IMR-90 (cell line): Measurements from ENCODE around the gene PAXIP1. TPM values are rescaled to one million over a fixed set of nuclear protein-coding genes. Genes with fewer than 3 reads are reported as not detected.

Experiments
- ATAC-seq: fragments of 200-7000 bp; cut with Tn5 transposase; 2 replicates; pipeline ENCODE4 v1.9.1; 2020; ENCODE audit warnings: low read depth, mild to moderate bottlenecking, moderate library complexity
- BruUV-seq: library from RNA; stranded (reverse); fragments of 400-500 nt; replicated peaks from 2 replicates; lab custom pipeline; 2021; lab: Mats Ljungman, UMichigan
- CTCF ChIA-PET: fragments of 300-600 bp; formaldehyde crosslinking; extraction: SDS; loops from one replicate; lab custom pipeline; 2021; ENCODE audit warnings: antibody characterized with exemption; lab: Yijun Ruan, JAX
- POLR2A ChIA-PET: fragments of 300-600 bp; sonication (Branson Sonifier 250); formaldehyde crosslinking; loops from one replicate; lab custom pipeline; 2022; ENCODE audit warnings: antibody characterized with exemption; ENCODE audit not compliant: unreplicated experiment; lab: Charles Lee
- DNase-seq: peaks from one replicate; pipeline ENCODE4 v3.0.0; 2013
- H2AFZ ChIP-seq: replicated peaks from 2 replicates; pipeline ENCODE3; 2013; ENCODE audit warnings: low read length, mild to moderate bottlenecking; ENCODE audit not compliant: poor library complexity
- H2AK5ac ChIP-seq: 2 replicates; pipeline ENCODE4 v1.6.1; 2013; ENCODE audit warnings: low read depth, low read length, inconsistent platforms
- H2AK9ac ChIP-seq: replicated peaks from 2 replicates; pipeline ENCODE3; 2013; ENCODE audit warnings: mild to moderate bottlenecking, low read depth, low read length, moderate library complexity; ENCODE audit not compliant: poor library complexity
- H2BK120ac ChIP-seq: 2 replicates; pipeline ENCODE4 v1.6.1; 2013; ENCODE audit warnings: low read depth, low read length, inconsistent platforms
- H2BK15ac ChIP-seq: 3 replicates; pipeline ENCODE4 v1.6.1; 2013; ENCODE audit warnings: low read depth, low read length, inconsistent platforms
- H2BK20ac ChIP-seq: 2 replicates; pipeline ENCODE4 v1.6.1; 2013; ENCODE audit warnings: low read depth, mild to moderate bottlenecking, inconsistent platforms, low read length, moderate library complexity
- H2BK5ac ChIP-seq: 2 replicates; pipeline ENCODE4 v1.6.1; 2013; ENCODE audit warnings: mild to moderate bottlenecking, low read depth, low read length, inconsistent platforms; ENCODE audit not compliant: poor library complexity, severe bottlenecking
- H3K14ac ChIP-seq: replicated peaks from 2 replicates; pipeline ENCODE4 v1.6.1; 2013; ENCODE audit warnings: low read depth, low read length, inconsistent platforms
- H3K18ac ChIP-seq: 2 replicates; pipeline ENCODE4 v1.6.1; 2013; ENCODE audit warnings: low read depth, low read length, control low read depth
- H3K23ac ChIP-seq: 2 replicates; pipeline ENCODE4 v1.6.1; 2013; ENCODE audit warnings: low read depth, low read length, inconsistent platforms
- H3K27ac ChIP-seq: 2 replicates; pipeline ENCODE4 v1.5.1; 2013; ENCODE audit warnings: mild to moderate bottlenecking, control low read depth, low read length; ENCODE audit not compliant: insufficient read depth
- H3K27me3 ChIP-seq: 2 replicates; pipeline ENCODE4 v1.6.1; 2013; ENCODE audit warnings: low read length; ENCODE audit not compliant: control insufficient read depth, insufficient read depth
- H3K36me3 ChIP-seq: 2 replicates; pipeline ENCODE4 v1.6.1; 2013; ENCODE audit warnings: low read length, mixed read lengths; ENCODE audit not compliant: control insufficient read depth, insufficient read depth
- H3K4ac ChIP-seq: 2 replicates; pipeline ENCODE4 v1.6.1; 2013; ENCODE audit warnings: low read depth, low read length, inconsistent platforms
- H3K4me1 ChIP-seq: 2 replicates; pipeline ENCODE4 v1.6.1; 2013; ENCODE audit warnings: low read length, mixed read lengths; ENCODE audit not compliant: control insufficient read depth, insufficient read depth
- H3K4me2 ChIP-seq: 2 replicates; pipeline ENCODE4 v1.6.1; 2013; ENCODE audit warnings: low read depth, mild to moderate bottlenecking, control low read depth, low read length, moderate library complexity
- H3K4me3 ChIP-seq: 2 replicates; pipeline ENCODE4 v1.5.1; 2013; ENCODE audit warnings: low read depth, mild to moderate bottlenecking, control low read depth, low read length, moderate library complexity; ENCODE audit not compliant: insufficient read depth
- H3K56ac ChIP-seq: 2 replicates; pipeline ENCODE4 v1.6.1; 2013; ENCODE audit warnings: low read length, inconsistent platforms; ENCODE audit not compliant: insufficient read depth; ENCODE audit errors: extremely low read depth
- H3K79me1 ChIP-seq, 2 experiments: 2 replicates each; pipeline ENCODE4 v1.6.1; 2013; ENCODE audit warnings: low read length in 2 of 2, inconsistent platforms in 1 of 2, low read depth in 1 of 2
- H3K9ac ChIP-seq: 2 replicates; pipeline ENCODE4 v1.6.1; 2013; ENCODE audit warnings: low read depth, low read length, control low read depth
- H3K9me1 ChIP-seq: 2 replicates; pipeline ENCODE4 v1.6.1; 2013; ENCODE audit warnings: low read length, inconsistent platforms; ENCODE audit not compliant: insufficient read depth
- H3K9me3 ChIP-seq: 2 replicates; pipeline ENCODE4 v1.6.1; 2013; ENCODE audit warnings: low read length; ENCODE audit not compliant: control insufficient read depth, insufficient read depth
- H4K20me1 ChIP-seq: 2 replicates; pipeline ENCODE4 v1.6.1; 2013; ENCODE audit warnings: low read length, inconsistent platforms; ENCODE audit not compliant: insufficient read depth
- H4K5ac ChIP-seq: 2 replicates; pipeline ENCODE4 v1.6.1; 2013; ENCODE audit warnings: mild to moderate bottlenecking, low read depth, low read length, control low read depth
- H4K8ac ChIP-seq, 2 experiments: 2 replicates each; pipeline ENCODE4 v1.6.1; 2013; ENCODE audit warnings: low read depth in 2 of 2, low read length in 2 of 2, control low read depth in 1 of 2, inconsistent platforms in 1 of 2
- H4K91ac ChIP-seq: 2 replicates; pipeline ENCODE4 v1.6.1; 2013; ENCODE audit warnings: low read depth, low read length, inconsistent platforms; ENCODE audit not compliant: insufficient read depth
- BHLHE40 ChIP-seq: fragments of 150-350 bp; IDR thresholded peaks from 2 replicates; pipeline ENCODE4 v1.6.1; 2016; ENCODE audit warnings: mild to moderate bottlenecking, low read depth, low read length
- CEBPB ChIP-seq: IDR thresholded peaks from 2 replicates; pipeline ENCODE4 v1.6.1; 2012; ENCODE audit warnings: low read depth, low read length, improper control_type of control experiment
- CHD1 ChIP-seq: IDR thresholded peaks from 2 replicates; pipeline ENCODE4 v1.6.1; 2012; ENCODE audit warnings: low read depth, low read length, improper control_type of control experiment
- ELK1 ChIP-seq: fragments of 150-350 bp; IDR thresholded peaks from 2 replicates; pipeline ENCODE4 v1.6.1; 2016; ENCODE audit warnings: low read depth, mild to moderate bottlenecking, low read length, moderate library complexity, borderline replicate concordance
- FOS ChIP-seq: fragments of 150-350 bp; IDR thresholded peaks from 2 replicates; pipeline ENCODE4 v1.6.1; 2016; ENCODE audit warnings: low read depth, low read length
- MAFK ChIP-seq: IDR thresholded peaks from 2 replicates; pipeline ENCODE4 v1.6.1; 2012; ENCODE audit warnings: low read depth, low read length, improper control_type of control experiment
- MAZ ChIP-seq: IDR thresholded peaks from 2 replicates; pipeline ENCODE4 v1.6.1; 2012; ENCODE audit warnings: low read depth, mild to moderate bottlenecking, low read length, improper control_type of control experiment, moderate library complexity, borderline replicate concordance
- MXI1 ChIP-seq: IDR thresholded peaks from 2 replicates; pipeline ENCODE4 v1.6.1; 2012; ENCODE audit warnings: low read depth, mild to moderate bottlenecking, low read length, moderate library complexity, borderline replicate concordance
- NFE2L2 ChIP-seq: fragments of 150-350 bp; IDR thresholded peaks from 2 replicates; pipeline ENCODE4 v1.6.1; 2016; ENCODE audit warnings: low read depth, mild to moderate bottlenecking, low read length
- RAD21 ChIP-seq: IDR thresholded peaks from 2 replicates; pipeline ENCODE4 v1.6.1; 2012; ENCODE audit warnings: low read length, improper control_type of control experiment
- RCOR1 ChIP-seq: IDR thresholded peaks from 2 replicates; pipeline ENCODE4 v1.6.1; 2012; ENCODE audit warnings: mild to moderate bottlenecking, low read length, improper control_type of control experiment; ENCODE audit not compliant: insufficient replicate concordance
- RFX5 ChIP-seq: IDR thresholded peaks from 2 replicates; pipeline ENCODE4 v1.8.0; 2012; ENCODE audit warnings: low read depth, mild to moderate bottlenecking, low read length, moderate library complexity
- WGBS, 2 experiments: methylation state at CpG; one replicate each; pipeline versions ENCODE4 v1.1.5 to v1.1.7; 2013; ENCODE audit warnings: missing lambda C conversion rate in 2 of 2; ENCODE audit not compliant: insufficient read length in 1 of 2; ENCODE audit errors: extremely low coverage in 2 of 2; 5-methylcytosine and 5-hydroxymethylcytosine counted together
- dilution Hi-C: fragments of 300-500 bp; cut with HindIII; formaldehyde crosslinking; loops from one replicate; pipeline ENCODE4 v1.14.3; 2018; ENCODE audit warnings: low sequenced_read_pairs; ENCODE audit not compliant: unreplicated experiment
- in situ Hi-C: fragments of 300-500 bp; cut with MboI; formaldehyde crosslinking; loops from 3 replicates; pipeline ENCODE4 v1.14.3; 2019; ENCODE audit warnings: low sequenced_read_pairs, inconsistent platforms, mixed read lengths
- intact Hi-C: fragments of 100-400 bp; cut with micrococcal nuclease; formaldehyde crosslinking; loops from 2 replicates; pipeline ENCODE4 v1.10.0; 2022
- polyA plus RNA-seq, 3 experiments: library from polyadenylated mRNA; depleted of rRNA; stranded (reverse); fragments of >200 nt; gene quantifications; 2 replicates each; pipeline ENCODE4 v1.2.3, GENCODE V29; 2012; ENCODE audit warnings: low replicate concordance in 1 of 3
- total RNA-seq: library from RNA; depleted of rRNA; stranded (reverse); fragments of >200 nt; gene quantifications from 2 replicates; pipeline ENCODE4 v1.2.3, GENCODE V29; 2012
- TF ChIP-seq, protein P1 (sequence below): conservative IDR thresholded peaks from 2 replicates; pipeline ENCODE4 v1.5.1; 2012; ENCODE audit warnings: mild to moderate bottlenecking, low read depth, low read length, improper control_type of control experiment
- TF ChIP-seq, protein P2 (sequence below): fragments of 150-350 bp; IDR thresholded peaks from 2 replicates; pipeline ENCODE4 v1.6.1; 2017; ENCODE audit warnings: mild to moderate bottlenecking, antibody characterized with exemption, low read length, low read depth

The PAXIP1 gene
- total and polyA plus RNA-seq, 2 of the 4 experiments (the other 2 are of a cell fraction): 7.3 to 8.7 TPM

- no peak for DNase-seq
- Histone ChIP-seq H3K36me3 (no peaks in the 10 kb centered on the region), H3K79me1 (no peaks in the 10 kb centered on the region), H3K4me1 (no peaks in the 10 kb centered on the region), H3K9me1 (no peaks in the 10 kb centered on the region), H3K18ac (no peak overlapping the region), H3K56ac (no peak overlapping the region), H3K27me3 (no peaks in the 10 kb centered on the region; the same call in 1 of the 2 replicates), H2BK15ac (no peak overlapping the region), H3K4ac (no peak overlapping the region), H2BK20ac (no peak overlapping the region), H2AK9ac (no peak overlapping the region), H3K9me3 (peaks cover 13% of the 10 kb centered on the region; the same call in 1 of the 2 replicates), H3K23ac (no peak overlapping the region), H3K14ac (no peak overlapping the region), H4K91ac (no peak overlapping the region), H3K4me2 (no peak overlapping the region), H3K4me3 (no peak overlapping the region), H2AFZ (no peak overlapping the region), H3K27ac (no peak overlapping the region), H2BK5ac (no peak overlapping the region), H4K8ac (no peak overlapping the region), H2BK120ac (no peak overlapping the region), H4K5ac (no peak overlapping the region), H3K9ac (no peak overlapping the region), H4K20me1 (no peaks in the 10 kb centered on the region), H2AK5ac (no peak overlapping the region)
- WGBS, 2 experiments: 63% methylated on average over 8 of the region's 21 CpGs; no CpG with 5 or more reads in 1 of the 2 experiments
- dilution Hi-C loops (no loop called here), intact Hi-C loops (no loop called here), in situ Hi-C loops (no loop called here)
- ChIA-PET POLR2A (no interaction called here), CTCF (interaction anchor here (0.5 kb wide), 1 partner anchor 13 kb away, joined by 3 read pairs; no protein-coding TSS in a partner anchor)
- BruUV-seq: no TSS peak
- ATAC-seq: no peak
- no peak for TF ChIP-seq FOS
- TF ChIP-seq, protein P1, sequence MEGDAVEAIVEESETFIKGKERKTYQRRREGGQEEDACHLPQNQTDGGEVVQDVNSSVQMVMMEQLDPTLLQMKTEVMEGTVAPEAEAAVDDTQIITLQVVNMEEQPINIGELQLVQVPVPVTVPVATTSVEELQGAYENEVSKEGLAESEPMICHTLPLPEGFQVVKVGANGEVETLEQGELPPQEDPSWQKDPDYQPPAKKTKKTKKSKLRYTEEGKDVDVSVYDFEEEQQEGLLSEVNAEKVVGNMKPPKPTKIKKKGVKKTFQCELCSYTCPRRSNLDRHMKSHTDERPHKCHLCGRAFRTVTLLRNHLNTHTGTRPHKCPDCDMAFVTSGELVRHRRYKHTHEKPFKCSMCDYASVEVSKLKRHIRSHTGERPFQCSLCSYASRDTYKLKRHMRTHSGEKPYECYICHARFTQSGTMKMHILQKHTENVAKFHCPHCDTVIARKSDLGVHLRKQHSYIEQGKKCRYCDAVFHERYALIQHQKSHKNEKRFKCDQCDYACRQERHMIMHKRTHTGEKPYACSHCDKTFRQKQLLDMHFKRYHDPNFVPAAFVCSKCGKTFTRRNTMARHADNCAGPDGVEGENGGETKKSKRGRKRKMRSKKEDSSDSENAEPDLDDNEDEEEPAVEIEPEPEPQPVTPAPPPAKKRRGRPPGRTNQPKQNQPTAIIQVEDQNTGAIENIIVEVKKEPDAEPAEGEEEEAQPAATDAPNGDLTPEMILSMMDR: no peak
- TF ChIP-seq RFX5: no peak
- TF ChIP-seq MAZ: no peak
- TF ChIP-seq CHD1: no peak
- TF ChIP-seq ELK1: no peak
- no peak for TF ChIP-seq RCOR1
- no peak for TF ChIP-seq CEBPB
- no peak for TF ChIP-seq MAFK
- no peak for TF ChIP-seq NFE2L2
- TF ChIP-seq RAD21: no peak
- TF ChIP-seq, protein P2, sequence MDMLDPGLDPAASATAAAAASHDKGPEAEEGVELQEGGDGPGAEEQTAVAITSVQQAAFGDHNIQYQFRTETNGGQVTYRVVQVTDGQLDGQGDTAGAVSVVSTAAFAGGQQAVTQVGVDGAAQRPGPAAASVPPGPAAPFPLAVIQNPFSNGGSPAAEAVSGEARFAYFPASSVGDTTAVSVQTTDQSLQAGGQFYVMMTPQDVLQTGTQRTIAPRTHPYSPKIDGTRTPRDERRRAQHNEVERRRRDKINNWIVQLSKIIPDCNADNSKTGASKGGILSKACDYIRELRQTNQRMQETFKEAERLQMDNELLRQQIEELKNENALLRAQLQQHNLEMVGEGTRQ: no peak
- TF ChIP-seq MXI1: no peak
- TF ChIP-seq BHLHE40: no peak
Measured at GRCh38 chr7:154907651-154908620, 95.0 kb downstream of the PAXIP1 start.
